Measurements from ENCODE around the gene PTOV1.

GRCh38 chr19:49879243-49879963 is 28.4 kb downstream of the PTOV1 start:
- no peak for TF ChIP-seq CTCF (IDR thresholded peaks at IDR 0.05; ENCODE audit: low read depth, low read length)
- TF ChIP-seq EZH2phosphoT487 (IDR thresholded peaks at IDR 0.05; ENCODE audit: low read depth): no peak

All from OCI-LY3 (cell line).